Activated naive CD8-positive, alpha-beta T cell (primary cell): ENCODE measurements around the gene TMEM150C.
"Not testable (repeated sequence)": the region's sequence is repeated elsewhere in the genome, so short reads cannot be mapped to it uniquely, and the experiment has no call there.

Experiments used
- H3K27ac Mint-ChIP-seq: one replicate; pipeline ENCODE4 v1.8.0; 2021; ENCODE audit warnings: mixed read lengths
- H3K27me3 Mint-ChIP-seq: one replicate; pipeline ENCODE4 v1.8.0; 2021; ENCODE audit warnings: mixed read lengths
- H3K36me3 Mint-ChIP-seq: one replicate; pipeline ENCODE4 v1.8.0; 2021; ENCODE audit warnings: mixed read lengths
- H3K4me1 Mint-ChIP-seq: one replicate; pipeline ENCODE4 v1.8.0; 2021; ENCODE audit warnings: low read depth, mixed read lengths
- H3K4me3 Mint-ChIP-seq: one replicate; pipeline ENCODE4 v1.8.0; 2021; ENCODE audit warnings: mild to moderate bottlenecking, mixed read lengths
- H3K9me3 Mint-ChIP-seq: one replicate; pipeline ENCODE4 v1.8.0; 2021; ENCODE audit warnings: low read depth, mixed read lengths

Gene TMEM150C

GRCh38 chr4:82482387-82482786, 79.4 kb downstream of the TMEM150C start:
- no peaks in the 10 kb centered on the region for H3K27me3 Mint-ChIP-seq
- peaks cover 22% of the 10 kb centered on the region for H3K36me3 Mint-ChIP-seq
- no peak overlapping the region for H3K4me3 Mint-ChIP-seq
- H3K27ac Mint-ChIP-seq, result no peak overlapping the region
- H3K9me3 Mint-ChIP-seq, result no peaks in the 10 kb centered on the region
- H3K4me1 Mint-ChIP-seq, result no peaks in the 10 kb centered on the region

- Mint-ChIP-seq H3K4me3 (no peak overlapping the region), H3K27me3 (no peaks in the 10 kb centered on the region), H3K27ac (no peak overlapping the region), H3K36me3 (peaks cover 22% of the 10 kb centered on the region), H3K9me3 (no peaks in the 10 kb centered on the region), H3K4me1 (no peaks in the 10 kb centered on the region)
Measured at GRCh38 chr4:82481506-82481840, 80.3 kb downstream of the TMEM150C start.

GRCh38 chr4:82480771-82481505, 80.8 kb downstream of the TMEM150C start:
- H3K27me3 Mint-ChIP-seq, result no peaks in the 10 kb centered on the region
- no peak overlapping the region for H3K27ac Mint-ChIP-seq
- no peak overlapping the region for H3K4me3 Mint-ChIP-seq

GRCh38 chr4:82479562-82479961, 82.2 kb downstream of the TMEM150C start:
- Mint-ChIP-seq H3K27me3 (no peaks in the 10 kb centered on the region), H3K36me3 (peaks cover 20% of the 10 kb centered on the region), H3K27ac (no peak overlapping the region), H3K4me3 (no peak overlapping the region), H3K4me1 (no peaks in the 10 kb centered on the region), H3K9me3 (no peaks in the 10 kb centered on the region)

More at GRCh38 chr4:82480771-82481505, 80.8 kb downstream of the TMEM150C start:
- Mint-ChIP-seq H3K4me1 (no peaks in the 10 kb centered on the region), H3K9me3 (no peaks in the 10 kb centered on the region), H3K36me3 (peaks cover 22% of the 10 kb centered on the region)

GRCh38 chr4:82477469-82477868, 84.3 kb downstream of the TMEM150C start:
- not testable (repeated sequence) for H3K4me3 Mint-ChIP-seq, H3K9me3 Mint-ChIP-seq, H3K27me3 Mint-ChIP-seq, H3K27ac Mint-ChIP-seq, H3K4me1 Mint-ChIP-seq
- H3K36me3 Mint-ChIP-seq, result peaks cover 14% of the 10 kb centered on the region

- H3K27me3 Mint-ChIP-seq, H3K9me3 Mint-ChIP-seq, H3K36me3 Mint-ChIP-seq, H3K4me1 Mint-ChIP-seq, H3K4me3 Mint-ChIP-seq, H3K27ac Mint-ChIP-seq: not testable (repeated sequence)
Measured at GRCh38 chr4:82475931-82476330, 85.9 kb downstream of the TMEM150C start.

- Mint-ChIP-seq H3K9me3 (no peaks in the 10 kb centered on the region), H3K4me3 (no peak overlapping the region), H3K4me1 (no peaks in the 10 kb centered on the region), H3K36me3 (no peaks in the 10 kb centered on the region), H3K27ac (no peak overlapping the region), H3K27me3 (no peaks in the 10 kb centered on the region)
Measured at GRCh38 chr4:82473621-82474164, 88.1 kb downstream of the TMEM150C start.

- H3K4me3 Mint-ChIP-seq, H3K9me3 Mint-ChIP-seq: not testable (repeated sequence)
Measured at GRCh38 chr4:82473080-82473479, 88.7 kb downstream of the TMEM150C start.

GRCh38 chr4:82469791-82470345, 91.9 kb downstream of the TMEM150C start:
- Mint-ChIP-seq H3K27ac (no peak overlapping the region), H3K4me1 (no peaks in the 10 kb centered on the region), H3K9me3 (no peaks in the 10 kb centered on the region), H3K4me3 (no peak overlapping the region), H3K27me3 (no peaks in the 10 kb centered on the region), H3K36me3 (peaks cover 5% of the 10 kb centered on the region)

More at GRCh38 chr4:82473080-82473479, 88.7 kb downstream of the TMEM150C start:
- H3K27me3 Mint-ChIP-seq, H3K27ac Mint-ChIP-seq, H3K36me3 Mint-ChIP-seq, H3K4me1 Mint-ChIP-seq: not testable (repeated sequence)

- no peaks in the 10 kb centered on the region for H3K27me3 Mint-ChIP-seq
- H3K36me3 Mint-ChIP-seq, result peaks cover 9% of the 10 kb centered on the region
- no peak overlapping the region for H3K4me3 Mint-ChIP-seq
- no peak overlapping the region for H3K27ac Mint-ChIP-seq
- peaks cover 2% of the 10 kb centered on the region for H3K4me1 Mint-ChIP-seq
- H3K9me3 Mint-ChIP-seq, result no peaks in the 10 kb centered on the region
Measured at GRCh38 chr4:82467471-82467870, 94.3 kb downstream of the TMEM150C start.

GRCh38 chr4:82463221-82463620, 98.6 kb downstream of the TMEM150C start:
- Mint-ChIP-seq H3K27ac (no peak overlapping the region), H3K27me3 (no peaks in the 10 kb centered on the region), H3K9me3 (no peaks in the 10 kb centered on the region), H3K36me3 (peaks cover 6% of the 10 kb centered on the region), H3K4me3 (no peak overlapping the region), H3K4me1 (peaks cover 5% of the 10 kb centered on the region)

GRCh38 chr4:82462415-82462831, 99.4 kb downstream of the TMEM150C start:
- peaks cover 5% of the 10 kb centered on the region for H3K4me1 Mint-ChIP-seq
- H3K4me3 Mint-ChIP-seq, result no peak overlapping the region
- no peaks in the 10 kb centered on the region for H3K9me3 Mint-ChIP-seq
- no peaks in the 10 kb centered on the region for H3K27me3 Mint-ChIP-seq
- peaks cover 4% of the 10 kb centered on the region for H3K36me3 Mint-ChIP-seq
- H3K27ac Mint-ChIP-seq, result no peak overlapping the region

GRCh38 chr4:82461710-82462109, 100.1 kb downstream of the TMEM150C start:
- H3K4me3 Mint-ChIP-seq, result no peak overlapping the region
- no peaks in the 10 kb centered on the region for H3K9me3 Mint-ChIP-seq
- no peaks in the 10 kb centered on the region for H3K27me3 Mint-ChIP-seq
- peaks cover 5% of the 10 kb centered on the region for H3K4me1 Mint-ChIP-seq
- H3K27ac Mint-ChIP-seq, result peak overlapping the region; percentile 34
- H3K36me3 Mint-ChIP-seq, result peaks cover 4% of the 10 kb centered on the region

- Mint-ChIP-seq H3K36me3 (peaks cover under 1% of the 10 kb centered on the region), H3K4me1 (peaks cover 5% of the 10 kb centered on the region), H3K27ac (no peak overlapping the region), H3K4me3 (no peak overlapping the region), H3K27me3 (no peaks in the 10 kb centered on the region), H3K9me3 (no peaks in the 10 kb centered on the region)
Measured at GRCh38 chr4:82458729-82459128, 103.1 kb downstream of the TMEM150C start.

- H3K27me3 Mint-ChIP-seq, result no peaks in the 10 kb centered on the region
- H3K4me1 Mint-ChIP-seq, result peaks cover 4% of the 10 kb centered on the region
- H3K36me3 Mint-ChIP-seq, result no peaks in the 10 kb centered on the region
- H3K27ac Mint-ChIP-seq, result no peak overlapping the region
- H3K9me3 Mint-ChIP-seq, result no peaks in the 10 kb centered on the region
- no peak overlapping the region for H3K4me3 Mint-ChIP-seq
Measured at GRCh38 chr4:82457266-82457665, 104.5 kb downstream of the TMEM150C start.

- H3K4me3 Mint-ChIP-seq, result no peak overlapping the region
- no peaks in the 10 kb centered on the region for H3K27me3 Mint-ChIP-seq
- peaks cover 13% of the 10 kb centered on the region for H3K36me3 Mint-ChIP-seq
- H3K9me3 Mint-ChIP-seq, result no peaks in the 10 kb centered on the region
- peaks cover 13% of the 10 kb centered on the region for H3K4me1 Mint-ChIP-seq
- H3K27ac Mint-ChIP-seq, result no peak overlapping the region
Measured at GRCh38 chr4:82452026-82452425, 109.8 kb downstream of the TMEM150C start.
